Transverse colon (tissue), 4 donors: ENCODE results near the gene KDM6B. TPM values are rescaled to one million over a fixed set of nuclear protein-coding genes. Genes with fewer than 3 reads are reported as not detected.

Experiments used
- DNase-seq: peaks from one replicate; pipeline ENCODE4 v3.0.0-alpha.2; 2019
- H3K27ac ChIP-seq, 4 donors: fragments of 200-600 bp; sonication (generic); 2 replicates each; pipeline ENCODE4 v1.5.1; 2016 to 2018; ENCODE audit warnings: inconsistent platforms in 4 of 4
- H3K27me3 ChIP-seq: fragments of 200-600 bp; sonication (generic); 2 replicates; pipeline ENCODE4 v1.5.1; 2017; ENCODE audit warnings: inconsistent platforms
- H3K36me3 ChIP-seq, 4 donors: fragments of 200-600 bp; sonication (generic); 2 replicates each; pipeline ENCODE4 v1.5.1; 2017 to 2019; ENCODE audit warnings: inconsistent platforms in 4 of 4
- H3K4me1 ChIP-seq, 4 donors: fragments of 200-600 bp; sonication (generic); 2 replicates each; pipeline ENCODE4 v1.5.1; 2017 to 2020; ENCODE audit warnings: inconsistent platforms in 4 of 4
- H3K4me3 ChIP-seq, 4 donors: fragments of 200-600 bp; sonication (generic); 1 replicate in 1 of 4; 2 replicates in 3 of 4; pipeline versions ENCODE4 v1.5.1 to v1.6.1; 2017 to 2019; ENCODE audit warnings: inconsistent platforms in 4 of 4
- H3K9me3 ChIP-seq, 2 donors: fragments of 200-600 bp; sonication (generic); 2 replicates each; pipeline ENCODE4 v1.5.1; 2017 to 2019; ENCODE audit warnings: inconsistent platforms in 2 of 2
- CTCF ChIP-seq, 5 experiments: fragments of 200-600 bp in 3 of 5; fragments of 450-650 bp in 2 of 5; sonication (generic) in 3 of 5; IDR thresholded peaks; 1 replicate in 2 of 5; 2 replicates in 3 of 5; pipeline ENCODE4 v1.5.1; 2016 to 2017; ENCODE audit warnings: antibody characterized with exemption in 5 of 5, inconsistent platforms in 3 of 5, mild to moderate bottlenecking in 2 of 5, moderate library complexity in 1 of 5
- EP300 ChIP-seq: sonication (generic); formaldehyde crosslinking; IDR thresholded peaks from one replicate; pipeline ENCODE4 v1.6.1; 2017; ENCODE audit warnings: antibody characterized with exemption, low read depth
- POLR2A ChIP-seq: fragments of 450-650 bp; IDR thresholded peaks from one replicate; pipeline ENCODE4 v1.6.1; 2016; ENCODE audit warnings: antibody characterized with exemption, mild to moderate bottlenecking, moderate library complexity
- POLR2AphosphoS5 ChIP-seq, 3 donors: sonication (generic); formaldehyde crosslinking; IDR thresholded peaks; one replicate each; pipeline ENCODE4 v1.6.1; 2016; ENCODE audit warnings: antibody characterized with exemption in 3 of 3
- WGBS, 2 donors: methylation state at CpG; one replicate each; pipeline ENCODE4 v1.1.5; 2018; ENCODE audit warnings: low coverage in 1 of 2; 5-methylcytosine and 5-hydroxymethylcytosine counted together
- in situ Hi-C, 4 donors: fragments of 200-750 bp; cut with MboI; loops; one replicate each; pipeline versions ENCODE4 v1.15.0 to v1.15.1; 2017; ENCODE audit warnings: low sequenced_read_pairs in 3 of 4, low pct_ligation_motif_present in 1 of 4, low pct_unique_long_range_greater_than_20kb in 1 of 4
- intact Hi-C: fragments of 100-400 bp; cut with DNase I; formaldehyde crosslinking; loops from one replicate; pipeline ENCODE4 v1.15.1; 2023; ENCODE audit warnings: low total_unique reads
- total RNA-seq, 4 donors: library from RNA; depleted of rRNA; stranded (reverse); fragments of >200 nt; gene quantifications; one replicate each; pipeline ENCODE4 v1.1.0, GENCODE V29; 2016

The KDM6B gene
- total RNA-seq, 4 donors from 2014 or later, result 18.3 to 33.7 (median 30.2) TPM

- in situ Hi-C loops (no loop called here), intact Hi-C loops (loop anchor here (2.0 kb wide), 1 partner anchor 62 kb away; no protein-coding TSS in a partner anchor)
- WGBS, 2 donors, result 88 to 94% methylated on average over 3 to 17 of the region's 17 CpGs
Observed at GRCh38 chr17:7792611-7793010, 41.4 kb upstream of the KDM6B start.

GRCh38 chr17:7794075-7794663 lies 39.8 kb upstream of the KDM6B start:
- Histone ChIP-seq H3K4me3 (no peak overlapping the region), H3K27ac (no peak overlapping the region), H3K27me3 (no peaks in the 10 kb centered on the region), H3K4me1 (no peaks in the 10 kb centered on the region), H3K36me3 (no peaks in the 10 kb centered on the region), H3K9me3 (no peaks in the 10 kb centered on the region)
- TF ChIP-seq EP300 (no peak), CTCF (IDR thresholded peaks at IDR 0.05) (no peak), POLR2AphosphoS5 (IDR thresholded peaks at IDR 0.05) (no peak), POLR2A (no peak)
- DNase-seq, result no peak
- intact Hi-C loops (no loop called here), in situ Hi-C loops (no loop called here)
- 72% methylated on average over 19 of the region's 19 CpGs; no CpG with 5 or more reads in 1 of the 2 donors for WGBS, 2 donors

More at GRCh38 chr17:7792611-7793010, 41.4 kb upstream of the KDM6B start:
- H3K27ac ChIP-seq, result no peak overlapping the region
- no peaks in the 10 kb centered on the region for H3K9me3 ChIP-seq
- H3K4me1 ChIP-seq, result no peaks in the 10 kb centered on the region
- no peaks in the 10 kb centered on the region for H3K27me3 ChIP-seq
- no peak for DNase-seq
- TF ChIP-seq CTCF (IDR thresholded peaks at IDR 0.05) (no peak), POLR2A (no peak), EP300 (no peak), POLR2AphosphoS5 (IDR thresholded peaks at IDR 0.05) (no peak)
- no peak overlapping the region for H3K4me3 ChIP-seq
- no peaks in the 10 kb centered on the region for H3K36me3 ChIP-seq

GRCh38 chr17:7797976-7798375 lies 36.0 kb upstream of the KDM6B start:
- H3K36me3 ChIP-seq, result no peaks in the 10 kb centered on the region
- WGBS, 2 donors, result 88 to 97% methylated on average over 5 to 13 of the region's 13 CpGs
- no peaks in the 10 kb centered on the region for H3K27me3 ChIP-seq
- TF ChIP-seq POLR2A, result no peak
- TF ChIP-seq POLR2AphosphoS5 (IDR thresholded peaks at IDR 0.05), result no peak
- TF ChIP-seq CTCF (IDR thresholded peaks at IDR 0.05), result no peak
- TF ChIP-seq EP300, result no peak
- no peak overlapping the region for H3K4me3 ChIP-seq
- no peak for DNase-seq
- H3K27ac ChIP-seq, result no peak overlapping the region
- H3K4me1 ChIP-seq, result no peaks in the 10 kb centered on the region
- in situ Hi-C loops, result no loop called here
- H3K9me3 ChIP-seq, result no peaks in the 10 kb centered on the region
- intact Hi-C loops, result loop anchor here (2.0 kb wide), 1 partner anchor 443 kb away; the partner anchor contains the start of gene TMEM95

GRCh38 chr17:7798839-7799238 lies 35.2 kb upstream of the KDM6B start:
- no peaks in the 10 kb centered on the region for H3K36me3 ChIP-seq
- TF ChIP-seq EP300 (no peak), POLR2AphosphoS5 (IDR thresholded peaks at IDR 0.05) (no peak), CTCF (IDR thresholded peaks at IDR 0.05) (no peak), POLR2A (no peak)
- H3K27ac ChIP-seq, result no peak overlapping the region
- DNase-seq, result no peak
- 83% methylated on average over 13 of the region's 13 CpGs; no CpG with 5 or more reads in 1 of the 2 donors for WGBS, 2 donors
- no peak overlapping the region for H3K4me3 ChIP-seq
- in situ Hi-C loops, result no loop called here
- intact Hi-C loops, result loop anchor here (2.0 kb wide), 1 partner anchor 444 kb away; the partner anchor contains the start of gene TMEM95
- peaks cover 0 to 3% (median 0%) of the 10 kb centered on the region in 4 donors for H3K4me1 ChIP-seq
- no peaks in the 10 kb centered on the region for H3K9me3 ChIP-seq
- H3K27me3 ChIP-seq, result no peaks in the 10 kb centered on the region
